Erythroblast (primary cell): Measurements from ENCODE around the gene MYO1D.

Experiments
- GATA1 ChIP-seq: IDR thresholded peaks from 2 replicates; pipeline ENCODE4 v1.6.1; 2011; ENCODE audit warnings: low read depth, mild to moderate bottlenecking, control low read depth, low read length, moderate library complexity
- POLR2A ChIP-seq: IDR thresholded peaks from 2 replicates; pipeline ENCODE4 v1.6.1; 2011; ENCODE audit warnings: mild to moderate bottlenecking, low read length

DNA sequence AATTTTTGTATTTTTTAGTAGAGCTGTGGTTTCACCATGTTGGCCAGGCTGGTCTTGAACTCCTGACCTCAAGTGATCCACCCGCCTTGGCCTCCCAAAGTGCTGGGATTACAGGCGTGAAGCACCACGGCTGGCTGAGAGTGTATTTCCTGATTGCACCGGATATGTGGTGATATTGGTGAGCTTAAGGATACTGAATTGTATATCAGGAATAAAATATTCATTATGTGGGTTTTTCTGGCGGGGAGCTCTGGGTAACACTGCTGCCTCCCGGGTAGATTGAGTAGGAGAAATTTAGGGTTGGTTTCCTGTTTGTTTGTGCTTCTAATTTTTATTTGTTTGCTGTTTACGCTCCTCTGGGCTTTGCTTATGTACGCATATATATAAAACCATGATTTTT lies 43.4 kb upstream of the MYO1D start:
- TF ChIP-seq POLR2A (no peak), GATA1 (no peak)
